SH-SY5Y (cell line): Measurements from ENCODE around the gene WNT7A.

Source experiments
- GATA2 ChIP-seq: IDR thresholded peaks from 2 replicates; pipeline ENCODE4 v1.6.1; 2011; ENCODE audit warnings: mild to moderate bottlenecking, low read depth, low read length
- GATA3 ChIP-seq: IDR thresholded peaks from 2 replicates; pipeline ENCODE4 v1.6.1; 2011; ENCODE audit warnings: low read depth, mild to moderate bottlenecking, low read length, moderate library complexity

DNA sequence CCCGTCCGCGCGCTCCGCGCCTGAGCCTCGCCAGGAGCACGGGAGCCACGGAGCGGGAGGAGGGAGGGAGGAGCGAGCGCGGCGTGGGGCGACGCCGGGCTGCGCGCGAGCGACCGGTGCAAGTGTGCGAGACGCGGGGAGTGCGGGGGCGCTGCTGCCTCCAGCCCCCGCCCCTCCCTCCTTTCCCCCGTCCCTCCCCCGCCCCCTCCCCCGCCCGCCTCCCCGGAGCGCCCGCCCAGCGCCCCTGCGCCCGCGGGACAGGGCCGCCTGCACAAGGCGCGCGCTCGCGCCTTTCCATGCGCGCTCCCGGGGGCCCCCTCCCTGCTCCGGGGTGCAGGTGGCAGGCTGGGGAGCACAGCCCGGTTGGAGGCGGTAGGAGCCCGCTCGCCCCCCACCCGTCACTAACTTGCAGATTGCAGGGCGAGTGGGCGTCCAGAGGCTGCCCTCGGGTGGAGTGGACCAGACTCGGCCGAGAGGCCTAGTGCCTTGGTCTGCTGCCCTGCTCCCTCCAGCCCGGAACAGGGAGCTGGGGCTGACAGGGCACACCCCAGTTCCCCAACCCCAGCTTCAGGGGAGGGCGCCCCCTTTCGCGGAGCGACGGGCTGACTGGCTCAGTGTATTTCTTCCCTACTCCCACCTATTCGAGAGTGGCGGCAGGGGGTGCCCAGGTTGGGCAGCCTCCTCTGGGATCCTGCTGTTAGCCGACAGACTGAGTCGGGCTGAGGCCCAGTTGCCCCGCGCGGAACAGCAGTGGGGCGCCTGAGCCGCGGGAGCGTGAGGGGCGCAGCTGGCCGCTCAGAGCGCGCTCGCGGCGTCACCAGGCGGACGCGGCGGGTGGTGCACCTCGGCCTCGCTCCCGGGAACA, at the start of gene WNT7A:
- TF ChIP-seq GATA3 (no peak), GATA2 (no peak)
